ENCODE data around the gene DAB1. TPM values are rescaled to one million over a fixed set of nuclear protein-coding genes. Genes with fewer than 3 reads are reported as not detected.

Gene DAB1
- total RNA-seq, 1 donor = 0.45 TPM

GRCh38 chr1:57007472-57007871, 416.4 kb downstream of the DAB1 start:
- no peak for DNase-seq (ENCODE audit: low read depth)
- no peak for TF ChIP-seq CTCF (IDR thresholded peaks at IDR 0.05; ENCODE audit: insufficient read depth, low read length)
- H3K4me3 ChIP-seq (ENCODE audit: low read depth, low read length) = no peak overlapping the region

GRCh38 chr1:57003398-57004139, 420.3 kb downstream of the DAB1 start:
- no peak for TF ChIP-seq CTCF (IDR thresholded peaks at IDR 0.05; ENCODE audit: insufficient read depth, low read length)
- no peak overlapping the region for H3K4me3 ChIP-seq (ENCODE audit: low read depth, low read length)
- no peak for DNase-seq (ENCODE audit: low read depth)

DNA sequence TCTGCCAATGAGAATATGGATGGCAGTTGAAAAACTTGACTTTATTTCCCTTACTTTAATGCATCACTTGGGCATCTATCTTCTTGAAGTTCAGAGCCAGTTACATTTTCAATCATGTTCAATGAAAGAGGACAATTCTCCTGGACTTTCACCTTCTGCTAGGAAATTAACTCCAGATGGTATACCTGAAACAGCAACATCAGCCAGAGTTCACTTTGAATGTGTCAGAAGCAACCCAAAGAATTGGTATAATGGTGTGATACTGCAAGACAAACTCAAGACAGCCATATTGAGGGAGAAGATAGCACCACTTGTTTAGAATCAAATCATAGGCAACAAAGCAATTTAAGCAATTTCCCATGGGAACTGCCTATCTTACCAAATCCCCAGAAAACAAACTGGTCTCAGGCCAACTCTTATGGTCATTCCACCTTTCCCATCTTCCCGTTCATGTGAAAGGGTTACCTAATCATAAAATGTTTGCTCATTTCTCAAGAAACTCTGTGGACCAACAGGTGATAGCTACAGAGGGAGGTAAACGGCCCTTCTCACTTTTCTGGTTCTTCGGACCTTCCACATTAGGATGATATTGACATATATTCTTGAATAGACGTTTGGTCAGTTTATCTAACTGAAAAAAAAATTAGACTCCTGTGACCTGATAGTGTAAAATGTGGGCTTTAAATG, 428.3 kb downstream of the DAB1 start:
- no peak for TF ChIP-seq CTCF (IDR thresholded peaks at IDR 0.05; ENCODE audit: insufficient read depth, low read length)
- no peak for DNase-seq (ENCODE audit: low read depth)
- no peak overlapping the region for H3K4me3 ChIP-seq (ENCODE audit: low read depth, low read length)

GRCh38 chr1:56993475-56993874, 430.4 kb downstream of the DAB1 start:
- H3K4me3 ChIP-seq (ENCODE audit: low read depth, low read length) = no peak overlapping the region
- no peak for DNase-seq (ENCODE audit: low read depth)
- no peak for TF ChIP-seq CTCF (IDR thresholded peaks at IDR 0.05; ENCODE audit: insufficient read depth, low read length)

DNA sequence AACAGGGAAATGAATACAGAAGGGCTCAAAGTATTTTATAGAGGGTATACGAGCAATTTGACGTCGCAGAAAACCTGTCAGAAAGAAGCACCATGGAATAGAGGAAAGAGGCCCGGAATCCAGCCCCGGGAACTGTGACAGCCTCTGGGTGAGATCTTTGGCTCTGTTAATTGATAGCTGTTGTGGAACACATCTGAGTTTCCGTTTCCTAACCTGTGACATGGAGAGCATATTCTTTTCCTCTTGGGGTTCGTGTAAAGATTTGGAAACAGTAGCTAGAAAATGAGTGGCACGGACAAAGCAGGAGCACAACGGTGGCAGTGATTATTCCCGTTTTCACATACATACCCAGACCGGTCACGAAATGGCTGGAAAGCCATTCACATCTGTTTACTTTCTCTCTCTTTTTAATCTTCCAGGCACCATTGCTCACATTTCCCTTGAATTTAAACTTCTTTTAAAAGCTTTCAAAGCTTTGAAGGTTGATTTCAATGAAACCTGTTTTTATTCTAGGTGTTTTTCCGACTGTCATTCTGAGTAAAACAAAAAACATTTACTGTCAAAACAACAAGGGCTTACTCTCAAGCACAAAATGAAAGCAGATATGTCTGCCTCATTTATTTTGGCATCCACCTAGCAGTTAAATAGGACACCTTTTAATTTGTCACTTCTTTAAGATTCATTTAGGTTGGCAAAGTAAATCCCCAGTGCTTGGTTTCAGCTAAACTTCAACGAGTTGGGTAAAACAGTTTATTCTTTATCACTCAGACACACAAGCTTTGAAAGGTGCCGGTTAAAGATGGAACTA, 431.3 kb downstream of the DAB1 start:
- TF ChIP-seq CTCF (IDR thresholded peaks at IDR 0.05; ENCODE audit: insufficient read depth, low read length) = no peak
- no peak for DNase-seq (ENCODE audit: low read depth)
- no peak overlapping the region for H3K4me3 ChIP-seq (ENCODE audit: low read depth, low read length)

DNA sequence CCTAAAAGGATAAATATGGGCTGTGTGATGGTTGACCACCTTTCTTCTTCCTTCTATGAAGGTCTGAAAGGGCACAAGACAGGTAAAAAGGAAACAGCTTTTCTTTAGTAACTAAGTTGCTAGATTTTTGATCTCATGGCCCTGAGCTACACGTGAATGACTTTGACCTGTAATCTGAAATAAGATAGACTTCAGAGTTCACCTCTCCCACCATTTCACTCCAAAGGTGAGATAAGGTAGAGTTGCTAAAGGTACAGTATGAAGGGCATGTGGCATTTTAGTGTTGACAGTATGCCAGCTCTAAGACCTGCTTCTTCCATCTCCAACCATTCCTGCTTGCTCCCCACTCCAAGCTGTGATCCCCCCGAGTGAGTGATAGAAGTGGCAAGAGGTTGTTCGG, 432.3 kb downstream of the DAB1 start:
- DNase-seq (ENCODE audit: low read depth) = no peak
- no peak overlapping the region for H3K4me3 ChIP-seq (ENCODE audit: low read depth, low read length)
- no peak for TF ChIP-seq CTCF (IDR thresholded peaks at IDR 0.05; ENCODE audit: insufficient read depth, low read length)

Data from fibroblast of the aortic adventitia (primary cell).